Activated effector memory CD4-positive, alpha-beta T cell treated with anti-CD3 and anti-CD28 coated beads, Interleukin-2, amount 50 U/mL, for 16 hours (primary cell): Measurements from ENCODE around the gene MED15.
"Not testable (repeated sequence)": the region's sequence is repeated elsewhere in the genome, so short reads cannot be mapped to it uniquely, and the experiment has no call there.

Experiments
- DNase-seq: peaks from one replicate; pipeline ENCODE4 v3.0.0-alpha.2; 2020

MED15 gene

DNA sequence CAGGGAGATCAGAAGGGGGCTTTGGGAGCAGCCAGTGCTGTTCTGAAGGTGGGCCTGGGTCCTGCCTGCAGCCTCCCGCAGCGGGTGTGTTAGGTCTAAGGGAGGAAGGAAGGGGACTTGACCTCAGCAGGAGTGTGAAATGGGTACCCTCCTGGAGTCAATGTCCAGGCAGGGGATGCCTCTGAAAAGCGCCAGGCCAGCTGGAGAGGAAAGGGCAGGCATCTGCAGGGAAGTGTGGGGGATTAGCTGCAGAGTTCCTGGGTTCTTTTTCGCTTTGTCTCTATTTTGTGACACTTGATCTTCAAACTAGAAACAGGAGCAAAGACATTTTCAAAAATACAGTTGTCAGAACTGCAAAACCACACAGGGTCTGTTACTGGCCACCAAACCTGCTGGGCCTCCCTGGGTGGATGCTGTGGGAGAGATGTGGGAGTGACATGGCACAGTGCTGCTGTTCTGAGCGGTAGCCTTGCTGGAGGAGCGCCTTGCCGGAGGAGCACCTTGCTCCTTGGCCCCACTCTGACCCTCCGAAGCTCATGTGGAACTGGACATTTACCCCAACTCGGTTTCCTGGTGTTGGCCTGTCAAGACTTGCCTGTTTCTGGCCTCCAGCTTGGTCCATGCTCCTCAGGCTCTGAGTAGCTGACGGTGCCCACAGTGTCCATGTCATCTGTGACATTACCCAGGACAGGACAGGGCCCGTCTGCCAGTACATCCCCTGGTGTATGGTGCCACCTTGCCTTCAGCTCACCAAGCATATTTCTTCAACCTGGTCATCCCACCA is 25.9 kb downstream of the MED15 start:
- DNase-seq, result no peak

- no peak for DNase-seq
Observed at GRCh38 chr22:20533879-20534265, 26.5 kb downstream of the MED15 start.

DNA sequence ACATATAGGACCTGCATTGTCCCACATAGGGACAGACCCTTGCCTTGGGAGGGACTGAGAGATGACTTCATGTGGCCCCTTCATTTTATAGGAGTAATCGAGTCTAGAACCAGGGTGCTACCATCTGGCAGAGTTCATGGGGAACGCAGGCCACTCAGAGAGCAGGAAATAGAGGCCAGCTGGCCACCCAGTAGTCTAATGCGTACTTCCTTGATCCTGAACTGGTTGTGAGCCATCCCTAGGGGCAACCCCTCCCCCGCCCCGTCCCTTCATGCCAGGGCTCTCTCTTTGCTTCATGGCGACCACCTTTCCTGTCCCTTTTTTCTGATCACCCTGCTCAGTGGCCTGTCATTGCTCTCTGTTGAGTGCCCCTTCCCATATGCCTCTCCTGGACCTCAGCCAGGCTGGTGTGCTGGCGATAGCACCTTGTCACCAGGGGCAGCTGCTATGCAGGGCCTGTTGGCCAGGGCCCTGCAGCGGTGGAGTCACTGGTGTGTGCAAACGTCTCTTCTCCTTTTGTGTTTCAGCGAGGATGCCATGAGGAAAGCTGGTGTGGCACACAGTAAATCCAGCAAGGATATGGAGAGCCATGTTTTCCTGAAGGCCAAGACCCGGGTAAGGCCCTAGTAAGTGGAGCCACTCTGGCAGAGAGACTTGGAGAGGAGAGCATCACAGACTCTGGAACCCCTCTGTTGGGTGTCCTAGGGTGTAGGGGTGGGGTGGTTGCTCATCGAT is 29.3 kb downstream of the MED15 start:
- no peak for DNase-seq

GRCh38 chr22:20537325-20537756 is 29.9 kb downstream of the MED15 start:
- DNase-seq, result no peak

DNA sequence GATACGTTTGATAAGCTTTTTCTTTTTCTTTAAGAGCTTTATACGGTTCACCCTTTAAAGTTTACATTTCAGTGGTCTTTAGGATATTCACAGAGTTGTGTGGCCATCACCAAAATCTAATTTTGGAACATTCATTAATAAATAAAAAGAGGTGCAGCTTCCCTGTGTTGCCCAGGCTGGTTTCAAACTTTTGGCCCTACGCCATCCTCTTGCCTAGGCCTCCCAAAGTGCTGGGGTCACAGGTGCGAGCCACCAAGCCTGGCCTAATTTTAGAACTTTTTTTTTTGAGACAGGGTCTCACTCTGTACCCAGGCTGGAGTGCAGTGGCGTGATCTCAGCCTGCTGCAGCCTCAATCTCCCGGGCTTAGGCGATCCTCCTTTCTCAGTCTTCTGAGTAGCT is 30.6 kb downstream of the MED15 start:
- no peak for DNase-seq

DNA sequence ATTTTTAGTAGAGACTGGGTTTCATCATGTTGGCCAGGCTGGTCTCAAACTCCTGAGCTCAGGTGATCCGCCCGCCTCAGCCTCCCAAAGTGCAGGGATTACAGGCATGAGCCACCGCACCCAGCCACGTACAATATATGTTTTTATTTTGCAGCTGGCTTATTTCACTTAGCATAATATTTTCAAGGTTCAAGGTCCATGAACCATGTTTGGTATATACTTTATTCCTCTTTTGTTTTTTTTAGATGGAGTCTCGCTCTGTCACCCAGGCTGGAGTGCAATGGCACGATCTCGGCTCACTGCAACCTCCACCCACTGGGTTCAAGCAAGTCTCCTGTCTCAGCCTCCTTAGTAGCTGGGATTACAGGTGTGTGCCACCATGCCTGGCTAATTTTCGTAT is 31.5 kb downstream of the MED15 start:
- not testable (repeated sequence) for DNase-seq

GRCh38 chr22:20542055-20542454 is 34.6 kb downstream of the MED15 start:
- DNase-seq, result no peak

GRCh38 chr22:20542736-20543135 is 35.3 kb downstream of the MED15 start:
- DNase-seq, result no peak

DNA sequence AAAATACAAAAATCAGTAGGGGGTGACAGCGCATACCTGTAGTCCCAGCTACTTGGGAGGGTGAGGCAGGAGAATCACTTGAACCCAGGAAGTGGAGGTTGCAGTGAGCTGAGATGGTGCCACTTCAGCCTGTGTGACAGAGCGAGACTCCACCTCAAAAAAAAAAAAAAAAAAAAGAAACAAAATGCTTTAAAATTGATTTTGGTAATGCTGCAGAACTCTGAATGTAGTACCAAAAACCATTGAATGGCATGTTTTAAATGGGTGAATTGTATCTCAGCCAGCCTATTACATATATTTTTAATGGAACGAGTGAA is 37.9 kb downstream of the MED15 start:
- DNase-seq, result not testable (repeated sequence)

GRCh38 chr22:20545681-20546521 is 38.5 kb downstream of the MED15 start:
- DNase-seq, result no peak

- DNase-seq, result no peak
Observed at GRCh38 chr22:20546541-20546950, 39.1 kb downstream of the MED15 start.

DNA sequence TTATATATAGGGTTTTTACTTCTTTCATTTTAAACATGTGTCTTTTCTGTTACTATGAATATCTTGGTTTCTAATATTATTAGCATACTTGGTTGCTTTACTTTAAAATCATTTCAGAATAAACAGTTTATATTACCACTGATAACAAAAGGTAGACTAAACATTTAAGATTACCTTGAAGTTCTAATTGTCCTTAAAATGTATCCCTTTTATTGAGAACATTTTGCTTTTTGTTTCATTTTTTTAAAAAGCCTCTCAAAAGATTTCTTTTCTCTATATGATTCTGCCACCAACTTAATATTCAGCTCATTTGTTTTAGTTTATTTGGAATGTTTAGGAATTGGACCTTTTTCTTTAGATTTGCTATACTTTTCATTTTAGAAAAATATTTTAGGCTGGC is 39.6 kb downstream of the MED15 start:
- DNase-seq, result no peak

DNA sequence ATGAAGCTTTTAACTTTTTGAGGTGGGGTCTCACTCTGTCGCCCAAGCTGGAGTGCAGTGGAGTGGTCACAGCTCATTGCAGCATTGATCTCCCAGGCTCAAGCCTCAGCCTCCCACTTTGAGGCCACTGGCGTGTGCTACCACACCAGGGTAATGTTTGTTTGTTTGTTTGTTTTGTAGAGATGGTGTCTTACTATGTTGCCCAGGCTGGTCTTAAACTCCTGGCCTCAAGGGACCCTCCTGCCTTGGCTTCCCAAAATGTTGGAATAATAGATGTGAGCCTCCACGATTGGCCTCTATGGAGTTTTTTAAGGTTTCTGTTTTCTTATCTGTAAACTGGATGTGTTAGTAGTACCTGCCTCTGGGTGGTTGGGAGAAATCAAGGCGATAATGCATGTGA is 41.4 kb downstream of the MED15 start:
- DNase-seq, result no peak

- peak; percentile 84 for DNase-seq
Observed at GRCh38 chr22:20549232-20549841, 41.9 kb downstream of the MED15 start.

DNA sequence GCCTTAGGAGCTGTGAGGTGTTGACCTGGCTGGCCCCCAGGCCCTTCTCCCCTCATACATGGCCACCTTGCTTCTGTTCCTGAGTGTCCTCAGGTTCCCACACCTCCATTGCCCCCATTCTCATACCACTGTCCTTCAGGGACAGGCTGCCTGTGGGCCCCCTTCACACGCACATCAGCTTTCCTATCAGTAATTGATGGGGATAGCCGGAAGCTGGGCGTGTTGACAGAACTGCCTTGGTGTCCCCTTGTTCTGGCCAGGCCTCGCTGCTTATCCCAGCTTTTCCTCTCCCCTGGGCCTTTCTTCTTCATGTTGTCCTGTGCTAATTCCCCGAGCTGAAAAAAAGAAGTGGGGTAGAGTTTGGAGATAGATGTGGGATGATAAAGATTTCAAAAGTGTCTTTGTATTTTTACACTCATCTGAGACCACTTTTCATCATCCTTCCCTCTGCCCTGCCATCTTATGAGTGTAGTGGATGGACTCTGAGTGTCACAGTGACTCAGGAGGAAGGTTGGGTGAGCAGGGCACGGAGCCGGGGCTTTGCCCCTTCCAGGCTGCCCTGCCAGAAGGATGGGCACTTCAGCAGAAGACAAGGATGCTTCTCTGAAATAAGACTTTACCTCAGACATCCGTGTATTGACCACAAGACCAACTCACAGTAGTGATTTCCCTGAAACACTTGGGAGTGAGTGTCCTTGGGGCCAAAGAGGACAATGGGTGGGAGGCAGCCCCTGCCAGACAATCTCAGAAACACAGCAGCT is 42.8 kb downstream of the MED15 start:
- no peak for DNase-seq

- DNase-seq, result peak; percentile 84
Observed at GRCh38 chr22:20550851-20551744, 43.7 kb downstream of the MED15 start.

DNA sequence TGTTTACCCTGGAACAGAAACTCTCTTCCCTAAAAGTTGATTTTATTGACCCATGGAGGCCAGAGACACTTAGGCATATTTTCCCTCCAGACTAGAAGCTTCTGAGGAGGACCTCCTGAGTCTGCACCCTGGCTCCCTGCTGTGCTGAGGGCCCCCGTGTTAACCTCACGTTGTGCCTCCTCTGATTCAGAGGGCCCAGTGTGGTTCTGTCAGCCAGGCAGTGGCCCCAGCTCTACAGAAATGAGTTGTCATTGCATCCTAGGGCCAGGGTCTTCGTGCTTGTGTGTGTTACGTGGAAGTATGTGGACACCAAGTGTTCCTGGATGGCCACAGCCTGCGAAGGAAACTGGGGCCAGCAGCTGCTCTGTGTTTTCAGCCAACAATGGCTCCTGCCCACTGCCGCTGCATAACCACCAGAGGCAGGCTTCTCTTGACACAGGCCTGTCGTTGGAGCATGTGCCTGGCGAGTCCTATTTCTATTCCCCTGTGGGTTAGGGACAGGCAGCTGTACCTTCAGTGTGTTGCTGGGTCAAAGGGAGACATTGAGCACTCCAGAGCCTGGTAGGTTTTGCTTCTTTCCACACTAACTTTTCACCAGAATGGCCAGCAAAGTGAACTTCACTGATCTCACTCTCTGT is 44.5 kb downstream of the MED15 start:
- peak; percentile 76 for DNase-seq

DNA sequence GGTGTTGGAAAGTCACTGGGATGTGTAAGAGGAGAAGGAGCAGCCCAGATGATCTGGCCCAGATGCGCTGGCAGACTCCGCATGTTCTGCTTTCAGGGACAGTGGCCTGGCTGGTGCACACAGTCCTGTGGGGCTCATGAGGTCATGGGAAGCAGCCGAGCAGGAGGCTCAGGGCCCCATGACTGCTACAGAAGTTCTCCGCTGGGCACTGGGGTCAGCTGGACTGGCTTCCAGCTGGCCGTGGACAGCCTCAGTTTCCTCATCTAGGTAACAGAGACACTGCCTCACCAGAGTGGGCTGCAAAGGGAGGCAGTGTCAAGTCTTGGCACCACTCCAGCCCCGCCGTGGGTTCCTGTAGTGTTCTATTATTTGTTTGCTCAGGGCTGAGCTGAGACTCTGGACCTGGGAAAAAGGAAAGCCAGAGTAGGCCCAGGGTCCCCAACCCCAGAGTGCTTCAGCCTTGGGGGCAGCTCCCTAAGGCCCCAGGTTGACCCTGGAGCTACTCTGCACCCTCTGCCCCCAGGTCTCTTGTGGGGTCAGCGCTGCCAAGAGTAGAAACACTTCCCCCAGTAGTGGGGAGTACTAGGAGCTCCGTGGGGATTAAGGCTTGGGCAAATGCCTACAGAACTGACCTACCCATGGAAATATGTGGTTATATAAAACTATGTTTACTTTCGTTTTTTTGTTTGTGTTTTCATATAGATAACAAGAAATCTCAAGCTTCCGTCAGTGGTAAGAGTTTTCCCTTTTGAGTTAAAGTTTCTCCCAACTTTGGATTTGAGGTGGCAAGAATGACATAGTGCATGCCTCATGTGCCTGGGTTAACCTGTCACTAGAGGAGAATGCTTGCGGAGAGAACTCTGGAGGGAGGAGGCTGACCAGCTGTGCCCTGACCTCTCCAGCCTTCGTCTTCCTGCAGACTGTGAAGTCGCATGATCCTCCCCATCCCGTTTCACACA is 45.3 kb downstream of the MED15 start:
- DNase-seq, result no peak

- no peak for DNase-seq
Observed at GRCh38 chr22:20553947-20554741, 46.7 kb downstream of the MED15 start.
